Measurements from ENCODE around the gene ARFGAP2.

DNA sequence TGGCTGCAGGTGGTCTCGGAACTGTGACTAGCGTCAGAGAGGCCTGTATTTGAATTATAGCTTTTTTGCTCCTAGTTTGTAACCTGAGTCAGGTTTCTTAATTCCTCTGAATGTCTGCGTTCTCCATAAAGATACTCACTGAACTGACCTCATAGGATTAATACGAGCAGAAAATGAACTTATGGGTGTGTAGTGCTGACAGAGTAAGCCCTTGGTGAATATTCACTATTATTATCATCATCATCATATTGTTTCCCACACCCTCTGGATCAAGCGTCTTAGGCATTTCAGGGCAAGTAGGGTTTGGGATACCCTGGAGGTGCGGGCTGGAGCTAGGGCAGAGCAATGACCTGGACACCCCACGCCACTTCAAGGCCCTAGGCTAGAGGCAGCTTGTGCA, 29.0 kb downstream of the ARFGAP2 start:
- TF ChIP-seq POLR2AphosphoS5 (IDR thresholded peaks at IDR 0.05; ENCODE audit: borderline replicate concordance, low read depth, low read length) (no peak), FOXP2 (optimal IDR thresholded peaks at IDR 0.05; ENCODE audit: control extremely low read depth, extremely low read length, insufficient read depth) (no peak), EZH2 (IDR thresholded peaks at IDR 0.05) (no peak)
